Measurements from ENCODE around the gene ITGA7. TPM values are rescaled to one million over a fixed set of nuclear protein-coding genes. Genes with fewer than 3 reads are reported as not detected.
A peak's percentile ranks its signal among the peaks of the same experiment; 100 is the strongest.

The ITGA7 gene
- total RNA-seq, 1 donor from 2014 or later = 2.0 TPM

- peak; percentile 73 for TF ChIP-seq CTCF (IDR thresholded peaks at IDR 0.05; ENCODE audit: insufficient read depth, low read length, poor library complexity, severe bottlenecking)
- H3K4me3 ChIP-seq (ENCODE audit: low read depth, low read length) = no peak overlapping the region
Observed at GRCh38 chr12:55720894-55721444, 13.3 kb upstream of the ITGA7 start.

GRCh38 chr12:55720071-55720564, 12.4 kb upstream of the ITGA7 start, which contains the start of gene RDH5:
Gene RDH5 (plus strand): TSS chr12:55720393. CDS start chr12:55721185, 792 bp downstream.
- DNase-seq (ENCODE audit: low read depth) = no peak
- H3K27me3 ChIP-seq (ENCODE audit: control insufficient read depth, insufficient read depth, low read length) = no peaks in the 10 kb centered on the region
- H3K4me3 ChIP-seq (ENCODE audit: low read depth, low read length) = no peak within 1 kb of the TSS
- TF ChIP-seq CTCF (IDR thresholded peaks at IDR 0.05; ENCODE audit: insufficient read depth, low read length, poor library complexity, severe bottlenecking) = no peak
- peaks cover 2% of the 10 kb centered on the region for H3K36me3 ChIP-seq (ENCODE audit: control insufficient read depth, insufficient read depth, low read length)

More at GRCh38 chr12:55720894-55721444, 13.3 kb upstream of the ITGA7 start:
- no peak for DNase-seq (ENCODE audit: low read depth)
- Histone ChIP-seq H3K36me3 (ENCODE audit: control insufficient read depth, insufficient read depth, low read length) (peaks cover 2% of the 10 kb centered on the region), H3K27me3 (ENCODE audit: control insufficient read depth, insufficient read depth, low read length) (no peaks in the 10 kb centered on the region)

GRCh38 chr12:55719371-55719770, 11.7 kb upstream of the ITGA7 start:
- no peak for TF ChIP-seq CTCF (IDR thresholded peaks at IDR 0.05; ENCODE audit: insufficient read depth, low read length, poor library complexity, severe bottlenecking)
- DNase-seq (ENCODE audit: low read depth) = no peak
- Histone ChIP-seq H3K27me3 (ENCODE audit: control insufficient read depth, insufficient read depth, low read length) (no peaks in the 10 kb centered on the region), H3K36me3 (ENCODE audit: control insufficient read depth, insufficient read depth, low read length) (peaks cover 2% of the 10 kb centered on the region), H3K4me3 (ENCODE audit: low read depth, low read length) (no peak overlapping the region)

- H3K36me3 ChIP-seq (ENCODE audit: control insufficient read depth, insufficient read depth, low read length) = no peaks in the 10 kb centered on the region
- H3K27me3 ChIP-seq (ENCODE audit: control insufficient read depth, insufficient read depth, low read length) = no peaks in the 10 kb centered on the region
- no peak overlapping the region for H3K4me3 ChIP-seq (ENCODE audit: low read depth, low read length)
- DNase-seq (ENCODE audit: low read depth) = no peak
- TF ChIP-seq CTCF (IDR thresholded peaks at IDR 0.05; ENCODE audit: insufficient read depth, low read length, poor library complexity, severe bottlenecking) = no peak
Observed at GRCh38 chr12:55718624-55719275, 11.0 kb upstream of the ITGA7 start.

GRCh38 chr12:55718015-55718414, 10.3 kb upstream of the ITGA7 start:
- no peak overlapping the region for H3K4me3 ChIP-seq (ENCODE audit: low read depth, low read length)
- no peak for TF ChIP-seq CTCF (IDR thresholded peaks at IDR 0.05; ENCODE audit: insufficient read depth, low read length, poor library complexity, severe bottlenecking)
- H3K36me3 ChIP-seq (ENCODE audit: control insufficient read depth, insufficient read depth, low read length) = no peaks in the 10 kb centered on the region
- no peaks in the 10 kb centered on the region for H3K27me3 ChIP-seq (ENCODE audit: control insufficient read depth, insufficient read depth, low read length)
- DNase-seq (ENCODE audit: low read depth) = no peak
